ENCODE measurements around the gene RALY.

RALY gene

GRCh38 chr20:34029415-34029814, 35.7 kb downstream of the RALY start:
- Histone ChIP-seq H2AFZ (ENCODE audit: insufficient read depth, low read length, poor library complexity) (no peak overlapping the region), H2BK5ac (ENCODE audit: low read depth, low read length, poor library complexity) (no peak overlapping the region), H3K9me3 (ENCODE audit: insufficient read depth, low read depth, low read length) (no peaks in the 10 kb centered on the region), H3K18ac (ENCODE audit: low read length) (no peak overlapping the region), H3K4ac (ENCODE audit: low read depth, low read length) (peak overlapping the region; percentile 51), H2BK120ac (ENCODE audit: insufficient read depth, low read length, poor library complexity) (no peak overlapping the region), H3K27ac (ENCODE audit: low read depth, low read length) (no peak overlapping the region), H4K91ac (ENCODE audit: low read depth, low read length) (no peak overlapping the region), H3K79me1 (ENCODE audit: low read length) (no peaks in the 10 kb centered on the region), H2AK5ac (ENCODE audit: low read length) (no peak overlapping the region), H3K4me1 (ENCODE audit: control insufficient read depth in 1 of 2, insufficient read depth in 2 of 2, low read length in 2 of 2) (peaks cover 10 to 17% of the 10 kb centered on the region in 2 experiments), H3K4me2 (ENCODE audit: low read length) (no peak overlapping the region), H3K14ac (ENCODE audit: low read length) (no peak overlapping the region), H3K27me3 (ENCODE audit: insufficient read depth, low read length) (no peaks in the 10 kb centered on the region), H2BK12ac (ENCODE audit: low read length) (no peak overlapping the region), H3K23ac (ENCODE audit: low read length) (no peak overlapping the region), H3K36me3 (ENCODE audit: control insufficient read depth in 1 of 2, insufficient read depth in 2 of 2, low read length in 2 of 2) (peaks cover 7 to 14% of the 10 kb centered on the region in 2 experiments), H3K9ac (ENCODE audit: low read length) (no peak overlapping the region), H3K79me2 (ENCODE audit: control insufficient read depth, insufficient read depth, low read length, poor library complexity) (peaks cover 7% of the 10 kb centered on the region), H3K4me3 (ENCODE audit: low read depth, low read length) (no peak overlapping the region), H4K12ac (ENCODE audit: low read depth, low read length) (no peak overlapping the region), H4K8ac (ENCODE audit: low read depth, low read length) (no peak overlapping the region)
- no peak for DNase-seq
- no CpG with 5 or more reads among the region's 1 CpG for WGBS (ENCODE audit: extremely low coverage, insufficient coverage, insufficient read length)

GRCh38 chr20:34030456-34030855, 36.7 kb downstream of the RALY start:
- Histone ChIP-seq H3K14ac (ENCODE audit: low read length) (no peak overlapping the region), H2AK5ac (ENCODE audit: low read length) (no peak overlapping the region), H3K4me2 (ENCODE audit: low read length) (no peak overlapping the region), H3K27ac (ENCODE audit: low read depth, low read length) (no peak overlapping the region), H2BK12ac (ENCODE audit: low read length) (no peak overlapping the region), H3K36me3 (ENCODE audit: control insufficient read depth in 1 of 2, insufficient read depth in 2 of 2, low read length in 2 of 2) (peaks cover 7 to 14% of the 10 kb centered on the region in 2 experiments), H2BK120ac (ENCODE audit: insufficient read depth, low read length, poor library complexity) (no peak overlapping the region), H3K9me3 (ENCODE audit: insufficient read depth, low read depth, low read length) (no peaks in the 10 kb centered on the region), H3K23ac (ENCODE audit: low read length) (no peak overlapping the region), H2BK5ac (ENCODE audit: low read depth, low read length, poor library complexity) (no peak overlapping the region), H3K9ac (ENCODE audit: low read length) (no peak overlapping the region), H2AFZ (ENCODE audit: insufficient read depth, low read length, poor library complexity) (no peak overlapping the region), H3K4ac (ENCODE audit: low read depth, low read length) (no peak overlapping the region), H3K18ac (ENCODE audit: low read length) (no peak overlapping the region), H4K12ac (ENCODE audit: low read depth, low read length) (no peak overlapping the region), H3K4me1 (ENCODE audit: control insufficient read depth in 1 of 2, insufficient read depth in 2 of 2, low read length in 2 of 2) (peaks cover 0 to 7% of the 10 kb centered on the region in 2 experiments), H3K27me3 (ENCODE audit: insufficient read depth, low read length) (no peaks in the 10 kb centered on the region), H3K79me2 (ENCODE audit: control insufficient read depth, insufficient read depth, low read length, poor library complexity) (peaks cover 4% of the 10 kb centered on the region), H3K4me3 (ENCODE audit: low read depth, low read length) (no peak overlapping the region), H4K8ac (ENCODE audit: low read depth, low read length) (no peak overlapping the region), H3K79me1 (ENCODE audit: low read length) (no peaks in the 10 kb centered on the region), H4K91ac (ENCODE audit: low read depth, low read length) (no peak overlapping the region)
- no CpG with 5 or more reads among the region's 1 CpG for WGBS (ENCODE audit: extremely low coverage, insufficient coverage, insufficient read length)
- DNase-seq, result no peak

- H3K36me3 ChIP-seq (ENCODE audit: control insufficient read depth in 1 of 2, insufficient read depth in 2 of 2, low read length in 2 of 2), result peaks cover 7 to 14% of the 10 kb centered on the region in 2 experiments
- H2AFZ ChIP-seq (ENCODE audit: insufficient read depth, low read length, poor library complexity), result no peak overlapping the region
- H4K91ac ChIP-seq (ENCODE audit: low read depth, low read length), result no peak overlapping the region
- no peaks in the 10 kb centered on the region for H3K79me1 ChIP-seq (ENCODE audit: low read length)
- no peak overlapping the region for H3K14ac ChIP-seq (ENCODE audit: low read length)
- no peak overlapping the region for H2BK12ac ChIP-seq (ENCODE audit: low read length)
- H3K4me3 ChIP-seq (ENCODE audit: low read depth, low read length), result no peak overlapping the region
- H2AK5ac ChIP-seq (ENCODE audit: low read length), result no peak overlapping the region
- peaks cover 0 to 6% of the 10 kb centered on the region in 2 experiments for H3K4me1 ChIP-seq (ENCODE audit: control insufficient read depth in 1 of 2, insufficient read depth in 2 of 2, low read length in 2 of 2)
- no peaks in the 10 kb centered on the region for H3K9me3 ChIP-seq (ENCODE audit: insufficient read depth, low read depth, low read length)
- peaks cover 4% of the 10 kb centered on the region for H3K79me2 ChIP-seq (ENCODE audit: control insufficient read depth, insufficient read depth, low read length, poor library complexity)
- DNase-seq, result no peak
- H2BK5ac ChIP-seq (ENCODE audit: low read depth, low read length, poor library complexity), result no peak overlapping the region
- H3K18ac ChIP-seq (ENCODE audit: low read length), result peak overlapping the region; percentile 44
- no peaks in the 10 kb centered on the region for H3K27me3 ChIP-seq (ENCODE audit: insufficient read depth, low read length)
- no peak overlapping the region for H4K12ac ChIP-seq (ENCODE audit: low read depth, low read length)
- H3K23ac ChIP-seq (ENCODE audit: low read length), result no peak overlapping the region
- WGBS (ENCODE audit: extremely low coverage, insufficient coverage, insufficient read length), result no CpG with 5 or more reads among the region's 4 CpGs
- H3K4ac ChIP-seq (ENCODE audit: low read depth, low read length), result no peak overlapping the region
- H2BK120ac ChIP-seq (ENCODE audit: insufficient read depth, low read length, poor library complexity), result no peak overlapping the region
- no peak overlapping the region for H4K8ac ChIP-seq (ENCODE audit: low read depth, low read length)
- H3K27ac ChIP-seq (ENCODE audit: low read depth, low read length), result no peak overlapping the region
- H3K9ac ChIP-seq (ENCODE audit: low read length), result no peak overlapping the region
- H3K4me2 ChIP-seq (ENCODE audit: low read length), result no peak overlapping the region
Measured at GRCh38 chr20:34033903-34034302, 40.2 kb downstream of the RALY start.

GRCh38 chr20:34037121-34037520, 43.4 kb downstream of the RALY start:
- H3K9ac ChIP-seq (ENCODE audit: low read length), result no peak overlapping the region

More at GRCh38 chr20:34037121-34037520, 43.4 kb downstream of the RALY start:
- H2BK120ac ChIP-seq (ENCODE audit: insufficient read depth, low read length, poor library complexity), result no peak overlapping the region
- H2BK12ac ChIP-seq (ENCODE audit: low read length), result no peak overlapping the region
- H3K9me3 ChIP-seq (ENCODE audit: insufficient read depth, low read depth, low read length), result no peaks in the 10 kb centered on the region
- no peak overlapping the region for H3K14ac ChIP-seq (ENCODE audit: low read length)
- H2BK5ac ChIP-seq (ENCODE audit: low read depth, low read length, poor library complexity), result no peak overlapping the region
- H4K8ac ChIP-seq (ENCODE audit: low read depth, low read length), result no peak overlapping the region
- H3K79me1 ChIP-seq (ENCODE audit: low read length), result no peaks in the 10 kb centered on the region
- no peak overlapping the region for H2AK5ac ChIP-seq (ENCODE audit: low read length)
- H3K79me2 ChIP-seq (ENCODE audit: control insufficient read depth, insufficient read depth, low read length, poor library complexity), result peaks cover 3% of the 10 kb centered on the region
- H3K18ac ChIP-seq (ENCODE audit: low read length), result no peak overlapping the region
- peaks cover 6 to 16% of the 10 kb centered on the region in 2 experiments for H3K36me3 ChIP-seq (ENCODE audit: control insufficient read depth in 1 of 2, insufficient read depth in 2 of 2, low read length in 2 of 2)
- H3K27ac ChIP-seq (ENCODE audit: low read depth, low read length), result no peak overlapping the region
- H4K91ac ChIP-seq (ENCODE audit: low read depth, low read length), result no peak overlapping the region
- H3K4me3 ChIP-seq (ENCODE audit: low read depth, low read length), result no peak overlapping the region
- no peak for DNase-seq
- WGBS (ENCODE audit: extremely low coverage, insufficient coverage, insufficient read length), result no CpG with 5 or more reads among the region's 4 CpGs
- H3K27me3 ChIP-seq (ENCODE audit: insufficient read depth, low read length), result no peaks in the 10 kb centered on the region
- peak overlapping the region; percentile 8 for H3K4ac ChIP-seq (ENCODE audit: low read depth, low read length)
- no peak overlapping the region for H4K12ac ChIP-seq (ENCODE audit: low read depth, low read length)
- peaks cover 0 to 4% of the 10 kb centered on the region in 2 experiments for H3K4me1 ChIP-seq (ENCODE audit: control insufficient read depth in 1 of 2, insufficient read depth in 2 of 2, low read length in 2 of 2)
- H2AFZ ChIP-seq (ENCODE audit: insufficient read depth, low read length, poor library complexity), result no peak overlapping the region
- H3K23ac ChIP-seq (ENCODE audit: low read length), result no peak overlapping the region
- no peak overlapping the region for H3K4me2 ChIP-seq (ENCODE audit: low read length)

All from trophoblast cell (in vitro differentiated cells and primary cell).